Effector memory CD4-positive, alpha-beta T cell (primary cell): Measurements from ENCODE around the gene FMC1.
"Not testable (repeated sequence)": the region's sequence is repeated elsewhere in the genome, so short reads cannot be mapped to it uniquely, and the experiment has no call there.

ENCODE experiments used
- DNase-seq, 3 donors: peaks; one replicate each; pipeline ENCODE4 v3.0.0-alpha.2; 2020
- H3K27ac ChIP-seq: 2 replicates; pipeline ENCODE4 v1.7.0; 2013; ENCODE audit warnings: mild to moderate bottlenecking, low read length, moderate library complexity; ENCODE audit not compliant: insufficient read depth, poor library complexity, severe bottlenecking
- H3K27me3 ChIP-seq: replicated peaks from 2 replicates; pipeline ENCODE4 v1.7.0; 2013; ENCODE audit warnings: mild to moderate bottlenecking, low read length; ENCODE audit not compliant: insufficient read depth, control insufficient read depth, poor library complexity, severe bottlenecking
- H3K36me3 ChIP-seq: 2 replicates; pipeline ENCODE4 v1.7.0; 2013; ENCODE audit warnings: mild to moderate bottlenecking, low read length, moderate library complexity; ENCODE audit not compliant: control insufficient read depth, insufficient read depth
- H3K4me1 ChIP-seq: 2 replicates; pipeline ENCODE4 v1.7.0; 2013; ENCODE audit warnings: low read length, mild to moderate bottlenecking; ENCODE audit not compliant: control insufficient read depth, insufficient read depth, poor library complexity, severe bottlenecking
- H3K4me3 ChIP-seq: 2 replicates; pipeline ENCODE4 v1.7.0; 2013; ENCODE audit warnings: low read length, low read depth, mild to moderate bottlenecking; ENCODE audit not compliant: insufficient read depth, poor library complexity, severe bottlenecking
- H3K9me3 ChIP-seq: 2 replicates; pipeline ENCODE4 v1.7.0; 2013; ENCODE audit warnings: mild to moderate bottlenecking, low read length, moderate library complexity; ENCODE audit not compliant: control insufficient read depth

Gene FMC1

GRCh38 chr7:139340037-139340807 is 915 bp upstream of the FMC1 start:
- Histone ChIP-seq H3K36me3 (no peaks in the 10 kb centered on the region), H3K27ac (peak overlapping the region; percentile 98), H3K4me1 (peaks cover 6% of the 10 kb centered on the region), H3K4me3 (peak overlapping the region; percentile 95), H3K9me3 (no peaks in the 10 kb centered on the region), H3K27me3 (no peaks in the 10 kb centered on the region)
- DNase-seq = peak; percentile 98 to 99 (median 99)

- DNase-seq = no peak
- Histone ChIP-seq H3K9me3 (no peaks in the 10 kb centered on the region), H3K27me3 (no peaks in the 10 kb centered on the region), H3K4me3 (peak overlapping the region; percentile 95), H3K36me3 (no peaks in the 10 kb centered on the region), H3K27ac (peak overlapping the region; percentile 98), H3K4me1 (peaks cover 6% of the 10 kb centered on the region)
Observed at GRCh38 chr7:139340808-139341057, 404 bp upstream of the FMC1 start.

- no peak for DNase-seq
- H3K27me3 ChIP-seq = no peaks in the 10 kb centered on the region
- H3K27ac ChIP-seq = peak overlapping the region; percentile 98
- peak overlapping the region; percentile 95 for H3K4me3 ChIP-seq
- H3K4me1 ChIP-seq = peaks cover 6% of the 10 kb centered on the region
- H3K36me3 ChIP-seq = peaks cover 4% of the 10 kb centered on the region
- no peaks in the 10 kb centered on the region for H3K9me3 ChIP-seq
Observed at GRCh38 chr7:139341776-139342226, 664 bp downstream of the FMC1 start.

- DNase-seq = no peak
- Histone ChIP-seq H3K4me3 (no peak overlapping the region), H3K4me1 (peaks cover 6% of the 10 kb centered on the region), H3K36me3 (peaks cover 9% of the 10 kb centered on the region), H3K9me3 (no peaks in the 10 kb centered on the region), H3K27ac (no peak overlapping the region), H3K27me3 (no peaks in the 10 kb centered on the region)
Observed at GRCh38 chr7:139345042-139345441, 3.9 kb downstream of the FMC1 start.

- Histone ChIP-seq H3K4me1 (no peaks in the 10 kb centered on the region), H3K9me3 (no peaks in the 10 kb centered on the region), H3K4me3 (no peak overlapping the region), H3K27me3 (no peaks in the 10 kb centered on the region), H3K27ac (no peak overlapping the region), H3K36me3 (peaks cover 9% of the 10 kb centered on the region)
- no peak for DNase-seq
Observed at GRCh38 chr7:139351027-139351426, 9.9 kb downstream of the FMC1 start.

- no peaks in the 10 kb centered on the region for H3K4me1 ChIP-seq
- no peak for DNase-seq
- no peaks in the 10 kb centered on the region for H3K27me3 ChIP-seq
- no peak overlapping the region for H3K4me3 ChIP-seq
- H3K36me3 ChIP-seq = no peaks in the 10 kb centered on the region
- no peaks in the 10 kb centered on the region for H3K9me3 ChIP-seq
- no peak overlapping the region for H3K27ac ChIP-seq
Observed at GRCh38 chr7:139354729-139355128, 13.6 kb downstream of the FMC1 start.

GRCh38 chr7:139355320-139355719 is 14.2 kb downstream of the FMC1 start:
- H3K27me3 ChIP-seq = no peaks in the 10 kb centered on the region
- no peak overlapping the region for H3K27ac ChIP-seq
- no peak overlapping the region for H3K4me3 ChIP-seq
- no peak for DNase-seq
- no peaks in the 10 kb centered on the region for H3K4me1 ChIP-seq
- no peaks in the 10 kb centered on the region for H3K9me3 ChIP-seq
- H3K36me3 ChIP-seq = no peaks in the 10 kb centered on the region

GRCh38 chr7:139357729-139358506 is 16.8 kb downstream of the FMC1 start:
- DNase-seq, H3K36me3 ChIP-seq, H3K27me3 ChIP-seq, H3K9me3 ChIP-seq: not testable (repeated sequence)
- Histone ChIP-seq H3K27ac (peak overlapping the region; percentile 97), H3K4me3 (peak overlapping the region; percentile 99), H3K4me1 (peaks cover 12% of the 10 kb centered on the region)

- peak overlapping the region; percentile 97 for H3K27ac ChIP-seq
- peaks cover 3% of the 10 kb centered on the region for H3K36me3 ChIP-seq
- H3K4me3 ChIP-seq = peak overlapping the region; percentile 99
- no peaks in the 10 kb centered on the region for H3K27me3 ChIP-seq
- no peaks in the 10 kb centered on the region for H3K9me3 ChIP-seq
- H3K4me1 ChIP-seq = peaks cover 12% of the 10 kb centered on the region
- DNase-seq = peak in 2 of 3 donors; percentile 11 to 20
Observed at GRCh38 chr7:139358541-139359365, 17.6 kb downstream of the FMC1 start.
